Activated naive CD8-positive, alpha-beta T cell (primary cell): ENCODE results near the gene RFC1.
"Not testable (repeated sequence)": the region's sequence is repeated elsewhere in the genome, so short reads cannot be mapped to it uniquely, and the experiment has no call there.

ENCODE experiments used
- H3K27ac Mint-ChIP-seq: one replicate; pipeline ENCODE4 v1.8.0; 2021; ENCODE audit warnings: mixed read lengths
- H3K27me3 Mint-ChIP-seq: one replicate; pipeline ENCODE4 v1.8.0; 2021; ENCODE audit warnings: mixed read lengths
- H3K36me3 Mint-ChIP-seq: one replicate; pipeline ENCODE4 v1.8.0; 2021; ENCODE audit warnings: mixed read lengths
- H3K4me1 Mint-ChIP-seq: one replicate; pipeline ENCODE4 v1.8.0; 2021; ENCODE audit warnings: low read depth, mixed read lengths
- H3K4me3 Mint-ChIP-seq: one replicate; pipeline ENCODE4 v1.8.0; 2021; ENCODE audit warnings: mild to moderate bottlenecking, mixed read lengths
- H3K9me3 Mint-ChIP-seq: one replicate; pipeline ENCODE4 v1.8.0; 2021; ENCODE audit warnings: low read depth, mixed read lengths

RFC1 gene

GRCh38 chr4:39365360-39365759 lies 802 bp downstream of the RFC1 start:
- Mint-ChIP-seq H3K4me3 (peak overlapping the region; percentile 96), H3K27ac (peak overlapping the region; percentile 94), H3K9me3 (no peaks in the 10 kb centered on the region), H3K36me3 (peaks cover 2% of the 10 kb centered on the region), H3K4me1 (peaks cover 36% of the 10 kb centered on the region), H3K27me3 (no peaks in the 10 kb centered on the region)

GRCh38 chr4:39363773-39364393 lies 2.3 kb downstream of the RFC1 start:
- peak overlapping the region; percentile 96 for H3K4me3 Mint-ChIP-seq
- peaks cover 4% of the 10 kb centered on the region for H3K36me3 Mint-ChIP-seq
- H3K4me1 Mint-ChIP-seq = peaks cover 42% of the 10 kb centered on the region
- H3K27ac Mint-ChIP-seq = peak overlapping the region; percentile 62
- H3K27me3 Mint-ChIP-seq = no peaks in the 10 kb centered on the region
- no peaks in the 10 kb centered on the region for H3K9me3 Mint-ChIP-seq

- H3K27me3 Mint-ChIP-seq = no peaks in the 10 kb centered on the region
- peaks cover 47% of the 10 kb centered on the region for H3K4me1 Mint-ChIP-seq
- H3K36me3 Mint-ChIP-seq = peaks cover 4% of the 10 kb centered on the region
- H3K9me3 Mint-ChIP-seq = no peaks in the 10 kb centered on the region
- H3K27ac Mint-ChIP-seq = peak overlapping the region; percentile 69
- peak overlapping the region; percentile 72 for H3K4me3 Mint-ChIP-seq
Observed at GRCh38 chr4:39362827-39363226, 3.3 kb downstream of the RFC1 start.

- H3K27me3 Mint-ChIP-seq, H3K9me3 Mint-ChIP-seq, H3K27ac Mint-ChIP-seq, H3K36me3 Mint-ChIP-seq, H3K4me3 Mint-ChIP-seq: not testable (repeated sequence)
- H3K4me1 Mint-ChIP-seq = peaks cover 55% of the 10 kb centered on the region
Observed at GRCh38 chr4:39360611-39361010, 5.6 kb downstream of the RFC1 start.

GRCh38 chr4:39357002-39357401 lies 9.2 kb downstream of the RFC1 start:
- Mint-ChIP-seq H3K27ac (peak overlapping the region; percentile 96), H3K9me3 (no peaks in the 10 kb centered on the region), H3K27me3 (no peaks in the 10 kb centered on the region), H3K4me3 (peak overlapping the region; percentile 39), H3K4me1 (peaks cover 57% of the 10 kb centered on the region), H3K36me3 (peaks cover 3% of the 10 kb centered on the region)

- Mint-ChIP-seq H3K4me3 (peak overlapping the region; percentile 75), H3K27ac (peak overlapping the region; percentile 96), H3K4me1 (peaks cover 64% of the 10 kb centered on the region), H3K36me3 (peaks cover 13% of the 10 kb centered on the region), H3K27me3 (no peaks in the 10 kb centered on the region), H3K9me3 (no peaks in the 10 kb centered on the region)
Observed at GRCh38 chr4:39354254-39354552, 12.0 kb downstream of the RFC1 start.

GRCh38 chr4:39353478-39354253 lies 12.5 kb downstream of the RFC1 start:
- Mint-ChIP-seq H3K4me1 (peaks cover 64% of the 10 kb centered on the region), H3K36me3 (peaks cover 15% of the 10 kb centered on the region), H3K4me3 (peak overlapping the region; percentile 75)

GRCh38 chr4:39353149-39353477 lies 13.0 kb downstream of the RFC1 start:
- peak overlapping the region; percentile 96 for H3K27ac Mint-ChIP-seq
- peaks cover 65% of the 10 kb centered on the region for H3K4me1 Mint-ChIP-seq
- H3K27me3 Mint-ChIP-seq = not testable (repeated sequence)

More at GRCh38 chr4:39353478-39354253, 12.5 kb downstream of the RFC1 start:
- Mint-ChIP-seq H3K9me3 (peaks cover 4% of the 10 kb centered on the region), H3K27ac (peak overlapping the region; percentile 96), H3K27me3 (no peaks in the 10 kb centered on the region)

GRCh38 chr4:39349326-39349725 lies 16.8 kb downstream of the RFC1 start:
- Mint-ChIP-seq H3K9me3 (peaks cover 4% of the 10 kb centered on the region), H3K36me3 (peaks cover 24% of the 10 kb centered on the region), H3K27ac (peak overlapping the region; percentile 88), H3K4me3 (peak overlapping the region; percentile 55), H3K27me3 (no peaks in the 10 kb centered on the region), H3K4me1 (peaks cover 62% of the 10 kb centered on the region)

More at GRCh38 chr4:39353149-39353477, 13.0 kb downstream of the RFC1 start:
- Mint-ChIP-seq H3K36me3 (peaks cover 15% of the 10 kb centered on the region), H3K4me3 (peak overlapping the region; percentile 75)
- H3K9me3 Mint-ChIP-seq = not testable (repeated sequence)

- peaks cover 26% of the 10 kb centered on the region for H3K36me3 Mint-ChIP-seq
- peaks cover 60% of the 10 kb centered on the region for H3K4me1 Mint-ChIP-seq
- H3K9me3 Mint-ChIP-seq = peaks cover 4% of the 10 kb centered on the region
- H3K27ac Mint-ChIP-seq = peak overlapping the region; percentile 88
- H3K27me3 Mint-ChIP-seq = no peaks in the 10 kb centered on the region
- peak overlapping the region; percentile 54 for H3K4me3 Mint-ChIP-seq
Observed at GRCh38 chr4:39348371-39349315, 17.5 kb downstream of the RFC1 start.

- H3K36me3 Mint-ChIP-seq = peaks cover 32% of the 10 kb centered on the region
- H3K27me3 Mint-ChIP-seq = no peaks in the 10 kb centered on the region
- H3K4me3 Mint-ChIP-seq = no peak overlapping the region
- H3K27ac Mint-ChIP-seq = peak overlapping the region; percentile 81
- H3K9me3 Mint-ChIP-seq = peaks cover 4% of the 10 kb centered on the region
- H3K4me1 Mint-ChIP-seq = peaks cover 57% of the 10 kb centered on the region
Observed at GRCh38 chr4:39346856-39347519, 19.2 kb downstream of the RFC1 start.

- Mint-ChIP-seq H3K27me3 (no peaks in the 10 kb centered on the region), H3K27ac (no peak overlapping the region), H3K4me1 (peaks cover 57% of the 10 kb centered on the region), H3K36me3 (peaks cover 20% of the 10 kb centered on the region), H3K9me3 (no peaks in the 10 kb centered on the region), H3K4me3 (no peak overlapping the region)
Observed at GRCh38 chr4:39342731-39343130, 23.4 kb downstream of the RFC1 start.

- Mint-ChIP-seq H3K4me3 (no peak overlapping the region), H3K36me3 (peaks cover 12% of the 10 kb centered on the region), H3K4me1 (peaks cover 50% of the 10 kb centered on the region), H3K27me3 (no peaks in the 10 kb centered on the region), H3K27ac (no peak overlapping the region), H3K9me3 (no peaks in the 10 kb centered on the region)
Observed at GRCh38 chr4:39341075-39341725, 25.0 kb downstream of the RFC1 start.

GRCh38 chr4:39339968-39340367 lies 26.2 kb downstream of the RFC1 start:
- Mint-ChIP-seq H3K4me3 (no peak overlapping the region), H3K36me3 (peaks cover 12% of the 10 kb centered on the region), H3K4me1 (peaks cover 58% of the 10 kb centered on the region), H3K9me3 (no peaks in the 10 kb centered on the region), H3K27me3 (no peaks in the 10 kb centered on the region), H3K27ac (no peak overlapping the region)
